NK-92 treated with Interleukin-12 subunit alpha and Interleukin-12 subunit beta, amount 100 ng/mL, for 24 hours (cell line): ENCODE data around the gene CAPN5.
"Not testable (repeated sequence)": the region's sequence is repeated elsewhere in the genome, so short reads cannot be mapped to it uniquely, and the experiment has no call there.

Source experiments
- DNase-seq: peaks from one replicate; lab custom pipeline; 2025; lab: John Stamatoyannopoulos, UW

Gene CAPN5

GRCh38 chr11:77044356-77044755 is 22.4 kb upstream of the CAPN5 start:
- no peak for DNase-seq

GRCh38 chr11:77044886-77045285 is 21.9 kb upstream of the CAPN5 start:
- no peak for DNase-seq

- DNase-seq = no peak
Measured at GRCh38 chr11:77046060-77046501, 20.7 kb upstream of the CAPN5 start.

GRCh38 chr11:77047007-77047927 is 19.5 kb upstream of the CAPN5 start:
- DNase-seq = peak; percentile 44

GRCh38 chr11:77047928-77048446 is 18.8 kb upstream of the CAPN5 start:
- DNase-seq = not testable (repeated sequence)

- no peak for DNase-seq
Measured at GRCh38 chr11:77049026-77049425, 17.7 kb upstream of the CAPN5 start.

- DNase-seq = no peak
Measured at GRCh38 chr11:77051511-77051910, 15.3 kb upstream of the CAPN5 start.

- DNase-seq = no peak
Measured at GRCh38 chr11:77052518-77052917, 14.3 kb upstream of the CAPN5 start.

GRCh38 chr11:77053217-77054015 is 13.4 kb upstream of the CAPN5 start:
- DNase-seq = no peak

- no peak for DNase-seq
Measured at GRCh38 chr11:77054084-77054483, 12.7 kb upstream of the CAPN5 start.

- no peak for DNase-seq
Measured at GRCh38 chr11:77055101-77055561, 11.6 kb upstream of the CAPN5 start.

GRCh38 chr11:77055913-77056312 is 10.9 kb upstream of the CAPN5 start:
- no peak for DNase-seq

GRCh38 chr11:77056814-77057402 is 9.9 kb upstream of the CAPN5 start:
- no peak for DNase-seq

GRCh38 chr11:77057938-77058474 is 8.8 kb upstream of the CAPN5 start:
- DNase-seq = no peak

GRCh38 chr11:77058900-77059299 is 7.9 kb upstream of the CAPN5 start:
- no peak for DNase-seq

- DNase-seq = no peak
Measured at GRCh38 chr11:77059806-77060205, 7.0 kb upstream of the CAPN5 start.

- DNase-seq = no peak
Measured at GRCh38 chr11:77060234-77060633, 6.5 kb upstream of the CAPN5 start.

GRCh38 chr11:77061258-77061657 is 5.5 kb upstream of the CAPN5 start:
- not testable (repeated sequence) for DNase-seq

- DNase-seq = no peak
Measured at GRCh38 chr11:77062924-77063323, 3.8 kb upstream of the CAPN5 start.

GRCh38 chr11:77063407-77063806 is 3.4 kb upstream of the CAPN5 start:
- no peak for DNase-seq

- no peak for DNase-seq
Measured at GRCh38 chr11:77063861-77064260, 2.9 kb upstream of the CAPN5 start.

- DNase-seq = no peak
Measured at GRCh38 chr11:77064648-77065217, 2.0 kb upstream of the CAPN5 start.
